Neural cell (in vitro differentiated cells): Measurements from ENCODE around the gene IQGAP1. TPM values are rescaled to one million over a fixed set of nuclear protein-coding genes. Genes with fewer than 3 reads are reported as not detected.
A peak's percentile ranks its signal among the peaks of the same experiment; 100 is the strongest.
"Not testable (repeated sequence)": the region's sequence is repeated elsewhere in the genome, so short reads cannot be mapped to it uniquely, and the experiment has no call there.

Experiments used
- H2AFZ ChIP-seq: fragments of 200-600, 300-800 bp; sonication (generic), shearing (Covaris generic); 2 replicates; pipeline ENCODE4 v1.6.0; 2014; ENCODE audit warnings: low read depth, mild to moderate bottlenecking, antibody characterized with exemption, low read length, moderate library complexity
- H3F3A ChIP-seq: fragments of 200-600 bp; shearing (Covaris generic); 2 replicates; pipeline ENCODE4 v1.6.1; 2016; ENCODE audit warnings: mild to moderate bottlenecking, moderate library complexity, mixed read lengths, antibody characterized with exemption, low read length; ENCODE audit not compliant: insufficient read depth, poor library complexity, severe bottlenecking
- H3K27ac ChIP-seq: fragments of 200-600, 300-800 bp; sonication (generic), shearing (Covaris generic); 2 replicates; pipeline ENCODE4 v1.5.1; 2014; ENCODE audit warnings: mild to moderate bottlenecking, low read length, moderate library complexity
- H3K27me3 ChIP-seq: fragments of 300-800, 200-600 bp; sonication (generic), shearing (Covaris generic); 2 replicates; pipeline ENCODE4 v1.6.0; 2014; ENCODE audit warnings: mild to moderate bottlenecking, low read depth, low read length, moderate library complexity; ENCODE audit not compliant: insufficient read depth
- H3K36me3 ChIP-seq: fragments of 300-800, 200-600 bp; sonication (generic), shearing (Covaris generic); 2 replicates; pipeline ENCODE4 v1.5.1; 2014; ENCODE audit warnings: mild to moderate bottlenecking, antibody characterized with exemption, low read length, moderate library complexity; ENCODE audit not compliant: insufficient read depth
- H3K4me2 ChIP-seq: fragments of 300-800, 200-600 bp; sonication (generic), shearing (Covaris generic); 2 replicates; pipeline ENCODE4 v1.6.0; 2014; ENCODE audit warnings: mild to moderate bottlenecking, low read length
- H3K4me3 ChIP-seq: fragments of 300-800, 200-600 bp; sonication (generic), shearing (Covaris generic); 2 replicates; pipeline ENCODE4 v1.5.1; 2014; ENCODE audit warnings: mild to moderate bottlenecking, low read length, moderate library complexity
- H3K79me2 ChIP-seq: fragments of 200-600 bp; shearing (Covaris generic); replicated peaks from 2 replicates; pipeline ENCODE4 v1.6.0; 2014; ENCODE audit warnings: mild to moderate bottlenecking, low read length, moderate library complexity; ENCODE audit not compliant: insufficient read depth
- H3K9ac ChIP-seq: fragments of 300-800, 200-600 bp; sonication (generic), shearing (Covaris generic); 2 replicates; pipeline ENCODE4 v1.6.1; 2016; ENCODE audit warnings: mild to moderate bottlenecking, low read length, mixed read lengths
- H3K9me2 ChIP-seq: fragments of 200-600 bp; shearing (Covaris generic); 2 replicates; pipeline ENCODE4 v1.6.1; 2016; ENCODE audit warnings: mild to moderate bottlenecking, low read length, mixed read lengths; ENCODE audit not compliant: insufficient read depth
- H3K9me3 ChIP-seq: fragments of 200-600, 300-800 bp; sonication (generic), shearing (Covaris generic); 2 replicates; pipeline ENCODE4 v1.6.1; 2016; ENCODE audit warnings: mild to moderate bottlenecking, mixed run types, low read length, moderate library complexity, mixed read lengths
- H4K20me1 ChIP-seq: fragments of 200-600 bp; shearing (Covaris generic); 2 replicates; pipeline ENCODE4 v1.6.1; 2016; ENCODE audit warnings: mild to moderate bottlenecking, mixed run types; ENCODE audit not compliant: insufficient read depth
- EP300 ChIP-seq: fragments of 450-650 bp; conservative IDR thresholded peaks from 2 replicates; pipeline ENCODE4 v1.6.1; 2014; ENCODE audit warnings: antibody characterized with exemption, mild to moderate bottlenecking, moderate library complexity; ENCODE audit not compliant: poor library complexity, severe bottlenecking
- EZH2 ChIP-seq: fragments of 200-600, 300-800 bp; shearing (Covaris generic), sonication (generic); IDR thresholded peaks from 2 replicates; pipeline ENCODE4 v1.6.1; 2014; ENCODE audit warnings: antibody characterized with exemption, low read length, borderline replicate concordance, mild to moderate bottlenecking; ENCODE audit not compliant: insufficient read depth, poor library complexity, severe bottlenecking
- MXI1 ChIP-seq: fragments of 450-650 bp; conservative IDR thresholded peaks from 2 replicates; pipeline ENCODE4 v1.6.1; 2014; ENCODE audit warnings: antibody characterized with exemption, mild to moderate bottlenecking; ENCODE audit not compliant: poor library complexity, severe bottlenecking
- POLR2AphosphoS5 ChIP-seq: IDR thresholded peaks from 2 replicates; pipeline ENCODE4 v1.6.1; 2012
- RAD21 ChIP-seq: fragments of 450-650 bp; conservative IDR thresholded peaks from 2 replicates; pipeline ENCODE4 v1.6.1; 2014; ENCODE audit warnings: antibody characterized with exemption, mild to moderate bottlenecking, moderate library complexity
- SMC3 ChIP-seq: fragments of 450-650 bp; conservative IDR thresholded peaks from 2 replicates; pipeline ENCODE4 v1.6.1; 2014; ENCODE audit warnings: antibody characterized with exemption, mild to moderate bottlenecking, moderate library complexity; ENCODE audit not compliant: poor library complexity
- TAF1 ChIP-seq: IDR thresholded peaks from 2 replicates; pipeline ENCODE4 v1.6.1; 2012; ENCODE audit warnings: low read depth
- polyA plus RNA-seq: library from polyadenylated mRNA; depleted of rRNA; stranded (reverse); fragments of >200 nt; gene quantifications from 2 replicates; pipeline ENCODE4 v1.2.3, GENCODE V29; 2014
- TF ChIP-seq, protein P1 (sequence below): IDR thresholded peaks from 2 replicates; pipeline ENCODE4 v1.6.1; 2012; ENCODE audit warnings: borderline replicate concordance
- TF ChIP-seq, protein P2 (sequence below): fragments of 450-650 bp; IDR thresholded peaks from 2 replicates; pipeline ENCODE4 v1.5.1; 2014; ENCODE audit warnings: antibody characterized with exemption, mild to moderate bottlenecking, moderate library complexity; ENCODE audit not compliant: poor library complexity, severe bottlenecking

Gene IQGAP1
- polyA plus RNA-seq, 1 donor from 2014 or later: 16.6 TPM

DNA sequence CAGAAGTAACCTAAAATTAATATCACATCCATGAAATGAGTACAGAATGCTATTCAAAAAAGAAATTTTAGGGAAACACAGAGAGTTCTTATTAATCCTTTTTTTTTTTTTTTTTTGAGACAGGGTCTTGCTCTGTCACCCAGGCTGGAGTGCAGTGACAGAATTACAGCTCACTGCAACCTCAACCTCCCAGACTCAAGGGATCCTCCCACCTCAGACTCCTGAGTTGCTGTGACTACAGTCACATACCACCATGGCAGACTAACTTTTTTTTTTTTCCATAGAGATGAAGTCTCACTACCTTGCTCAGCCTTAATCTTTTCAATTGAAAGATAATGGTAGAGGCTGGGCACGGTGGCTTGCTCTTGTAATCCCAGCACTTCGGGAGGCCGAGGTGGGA, 135.3 kb downstream of the IQGAP1 start:
- no peaks in the 10 kb centered on the region for H4K20me1 ChIP-seq
- no peak for TF ChIP-seq SMC3
- H3K4me2 ChIP-seq: no peak overlapping the region
- no peak overlapping the region for H3K9ac ChIP-seq
- H2AFZ ChIP-seq: no peak overlapping the region
- no peaks in the 10 kb centered on the region for H3F3A ChIP-seq
- no peaks in the 10 kb centered on the region for H3K9me2 ChIP-seq
- no peaks in the 10 kb centered on the region for H3K79me2 ChIP-seq
- H3K4me3 ChIP-seq: no peak overlapping the region
- H3K27me3 ChIP-seq: no peaks in the 10 kb centered on the region
- no peak overlapping the region for H3K27ac ChIP-seq
- H3K9me3 ChIP-seq: no peaks in the 10 kb centered on the region
- H3K36me3 ChIP-seq: no peaks in the 10 kb centered on the region

DNA sequence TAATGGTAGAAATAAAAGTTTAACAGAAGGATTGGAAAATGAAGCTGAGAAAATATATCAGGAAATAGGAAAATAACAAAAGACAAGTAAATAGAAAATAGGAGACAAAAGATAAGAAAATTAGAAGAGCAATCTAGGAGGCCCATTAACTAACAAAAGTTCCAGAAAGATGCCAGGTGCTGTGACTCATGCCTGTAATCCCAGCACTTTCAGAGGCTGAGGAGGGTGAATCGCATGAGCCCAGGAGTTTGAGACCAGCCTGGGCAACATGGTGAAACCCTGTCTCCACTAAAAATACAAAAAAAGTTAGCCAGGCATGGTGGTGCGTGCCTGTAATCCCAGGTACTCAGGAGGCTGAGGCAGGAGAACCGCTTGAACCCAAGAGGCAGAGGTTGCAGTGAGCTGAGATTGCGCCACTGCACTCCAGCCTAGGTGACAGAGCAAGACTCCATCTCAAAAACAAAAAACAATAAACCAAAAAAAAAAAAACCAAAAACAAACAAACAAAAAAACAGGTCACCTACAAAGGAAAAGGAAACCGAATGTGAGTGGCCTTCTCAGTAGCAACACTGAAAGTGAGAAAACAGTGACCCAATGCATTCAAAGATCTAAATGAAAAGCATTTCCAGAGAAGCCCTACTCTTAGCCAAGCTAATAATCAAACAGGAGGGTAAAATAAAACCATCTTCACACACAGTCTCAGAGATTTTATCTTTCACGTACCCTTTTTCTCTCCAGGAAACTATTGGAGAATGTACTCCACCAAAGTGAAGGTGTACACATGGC, 136.2 kb downstream of the IQGAP1 start:
- H3K79me2 ChIP-seq: not testable (repeated sequence)

DNA sequence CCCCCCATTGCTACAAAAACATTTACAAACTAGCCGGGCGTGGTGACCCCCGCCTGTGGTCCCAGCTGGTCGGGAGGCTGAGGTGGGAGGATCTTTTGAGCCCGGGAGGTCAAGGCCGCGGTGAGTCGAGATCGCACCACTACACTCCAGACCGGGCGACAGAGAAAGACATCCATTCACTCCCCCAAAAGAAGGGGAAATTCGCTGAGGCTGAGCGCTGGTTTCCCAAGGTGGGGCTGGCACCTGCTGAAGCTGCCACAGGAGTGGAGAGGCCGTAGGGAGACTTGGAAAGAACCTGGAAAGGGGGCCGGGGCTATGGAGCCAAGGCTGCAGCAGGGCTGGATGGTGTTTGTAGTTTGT, 140.9 kb downstream of the IQGAP1 start:
- Histone ChIP-seq H2AFZ (peak overlapping the region; percentile 56), H4K20me1 (no peaks in the 10 kb centered on the region), H3K36me3 (no peaks in the 10 kb centered on the region), H3K4me3 (peak overlapping the region; percentile 66), H3F3A (no peaks in the 10 kb centered on the region), H3K79me2 (peaks cover 24% of the 10 kb centered on the region), H3K9me2 (no peaks in the 10 kb centered on the region), H3K27me3 (no peaks in the 10 kb centered on the region), H3K9me3 (no peaks in the 10 kb centered on the region), H3K9ac (peak overlapping the region; percentile 90), H3K27ac (peak overlapping the region; percentile 72), H3K4me2 (no peak overlapping the region)
- TF ChIP-seq, protein P1, sequence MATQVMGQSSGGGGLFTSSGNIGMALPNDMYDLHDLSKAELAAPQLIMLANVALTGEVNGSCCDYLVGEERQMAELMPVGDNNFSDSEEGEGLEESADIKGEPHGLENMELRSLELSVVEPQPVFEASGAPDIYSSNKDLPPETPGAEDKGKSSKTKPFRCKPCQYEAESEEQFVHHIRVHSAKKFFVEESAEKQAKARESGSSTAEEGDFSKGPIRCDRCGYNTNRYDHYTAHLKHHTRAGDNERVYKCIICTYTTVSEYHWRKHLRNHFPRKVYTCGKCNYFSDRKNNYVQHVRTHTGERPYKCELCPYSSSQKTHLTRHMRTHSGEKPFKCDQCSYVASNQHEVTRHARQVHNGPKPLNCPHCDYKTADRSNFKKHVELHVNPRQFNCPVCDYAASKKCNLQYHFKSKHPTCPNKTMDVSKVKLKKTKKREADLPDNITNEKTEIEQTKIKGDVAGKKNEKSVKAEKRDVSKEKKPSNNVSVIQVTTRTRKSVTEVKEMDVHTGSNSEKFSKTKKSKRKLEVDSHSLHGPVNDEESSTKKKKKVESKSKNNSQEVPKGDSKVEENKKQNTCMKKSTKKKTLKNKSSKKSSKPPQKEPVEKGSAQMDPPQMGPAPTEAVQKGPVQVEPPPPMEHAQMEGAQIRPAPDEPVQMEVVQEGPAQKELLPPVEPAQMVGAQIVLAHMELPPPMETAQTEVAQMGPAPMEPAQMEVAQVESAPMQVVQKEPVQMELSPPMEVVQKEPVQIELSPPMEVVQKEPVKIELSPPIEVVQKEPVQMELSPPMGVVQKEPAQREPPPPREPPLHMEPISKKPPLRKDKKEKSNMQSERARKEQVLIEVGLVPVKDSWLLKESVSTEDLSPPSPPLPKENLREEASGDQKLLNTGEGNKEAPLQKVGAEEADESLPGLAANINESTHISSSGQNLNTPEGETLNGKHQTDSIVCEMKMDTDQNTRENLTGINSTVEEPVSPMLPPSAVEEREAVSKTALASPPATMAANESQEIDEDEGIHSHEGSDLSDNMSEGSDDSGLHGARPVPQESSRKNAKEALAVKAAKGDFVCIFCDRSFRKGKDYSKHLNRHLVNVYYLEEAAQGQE: no peak
- TF ChIP-seq, protein P2, sequence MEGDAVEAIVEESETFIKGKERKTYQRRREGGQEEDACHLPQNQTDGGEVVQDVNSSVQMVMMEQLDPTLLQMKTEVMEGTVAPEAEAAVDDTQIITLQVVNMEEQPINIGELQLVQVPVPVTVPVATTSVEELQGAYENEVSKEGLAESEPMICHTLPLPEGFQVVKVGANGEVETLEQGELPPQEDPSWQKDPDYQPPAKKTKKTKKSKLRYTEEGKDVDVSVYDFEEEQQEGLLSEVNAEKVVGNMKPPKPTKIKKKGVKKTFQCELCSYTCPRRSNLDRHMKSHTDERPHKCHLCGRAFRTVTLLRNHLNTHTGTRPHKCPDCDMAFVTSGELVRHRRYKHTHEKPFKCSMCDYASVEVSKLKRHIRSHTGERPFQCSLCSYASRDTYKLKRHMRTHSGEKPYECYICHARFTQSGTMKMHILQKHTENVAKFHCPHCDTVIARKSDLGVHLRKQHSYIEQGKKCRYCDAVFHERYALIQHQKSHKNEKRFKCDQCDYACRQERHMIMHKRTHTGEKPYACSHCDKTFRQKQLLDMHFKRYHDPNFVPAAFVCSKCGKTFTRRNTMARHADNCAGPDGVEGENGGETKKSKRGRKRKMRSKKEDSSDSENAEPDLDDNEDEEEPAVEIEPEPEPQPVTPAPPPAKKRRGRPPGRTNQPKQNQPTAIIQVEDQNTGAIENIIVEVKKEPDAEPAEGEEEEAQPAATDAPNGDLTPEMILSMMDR: no peak
- TF ChIP-seq EZH2 (no peak), RAD21 (no peak), SMC3 (no peak), POLR2AphosphoS5 (no peak), MXI1 (no peak), TAF1 (no peak), EP300 (no peak)

More for the DNA sequence above, 136.2 kb downstream of the IQGAP1 start:
- H3K4me3 ChIP-seq, H3K9ac ChIP-seq, H3K27me3 ChIP-seq, H3K9me3 ChIP-seq, H3F3A ChIP-seq, H3K27ac ChIP-seq, H4K20me1 ChIP-seq, H2AFZ ChIP-seq, H3K4me2 ChIP-seq, H3K36me3 ChIP-seq, H3K9me2 ChIP-seq: not testable (repeated sequence)
